ENCODE measurements around the gene ELF5.

- TF ChIP-seq CTCF (IDR thresholded peaks at IDR 0.05): no peak
- no peak for TF ChIP-seq ZFX (IDR thresholded peaks at IDR 0.05; ENCODE audit: borderline replicate concordance)
These were observed 71.8 kb downstream of the ELF5 start for GRCh38 chr11:34441814-34442213.
